Stimulated activated CD4-positive, alpha-beta T cell treated with anti-CD3 and anti-CD28 coated beads, Interleukin-1b, Interleukin-23, amount 100 ng/mL, for 1 hour (primary cell): Measurements from ENCODE around the gene TRIM34.
"Not testable (repeated sequence)": the region's sequence is repeated elsewhere in the genome, so short reads cannot be mapped to it uniquely, and the experiment has no call there.

Source experiments
- DNase-seq, 2 donors: peaks; one replicate each; pipeline ENCODE4 v3.0.0-alpha.2; 2020; ENCODE audit warnings: low read depth in 2 of 2

The TRIM34 gene

GRCh38 chr11:5624489-5625279 lies at the start of gene TRIM34:
Gene TRIM34, plus strand, starts transcription at chr11:5625001. Its CDS starts 7,331 bp downstream, at chr11:5632332.
- DNase-seq = peak; percentile 28 to 32

GRCh38 chr11:5575152-5575551 lies 49.6 kb upstream of the TRIM34 start:
- no peak for DNase-seq

GRCh38 chr11:5577101-5577500 lies 47.7 kb upstream of the TRIM34 start:
- no peak for DNase-seq

GRCh38 chr11:5580577-5580976 lies 44.2 kb upstream of the TRIM34 start, which contains the start of gene OR52B6:
Gene OR52B6, plus strand, starts transcription at chr11:5580877. Its CDS starts 0 bp downstream, at chr11:5580877.
- no peak for DNase-seq

GRCh38 chr11:5581014-5581413 lies 43.8 kb upstream of the TRIM34 start:
- no peak for DNase-seq

GRCh38 chr11:5584458-5584857 lies 40.3 kb upstream of the TRIM34 start:
- not testable (repeated sequence) for DNase-seq

- not testable (repeated sequence) for DNase-seq
Measured at GRCh38 chr11:5589906-5590305, 34.9 kb upstream of the TRIM34 start.

- DNase-seq = no peak
Measured at GRCh38 chr11:5591613-5592012, 33.2 kb upstream of the TRIM34 start.

GRCh38 chr11:5592615-5593014 lies 32.2 kb upstream of the TRIM34 start:
- DNase-seq = no peak

- DNase-seq = no peak
Measured at GRCh38 chr11:5593146-5593545, 31.7 kb upstream of the TRIM34 start.

- no peak for DNase-seq
Measured at GRCh38 chr11:5596607-5597201, 28.1 kb upstream of the TRIM34 start, which contains the start of gene TRIM6. Gene TRIM6, plus strand, starts transcription at chr11:5596637. Its CDS starts 261 bp downstream, at chr11:5596898.

- no peak for DNase-seq
Measured at GRCh38 chr11:5597953-5598352, 26.8 kb upstream of the TRIM34 start.

GRCh38 chr11:5600374-5600851 lies 24.4 kb upstream of the TRIM34 start:
- no peak for DNase-seq

GRCh38 chr11:5602791-5603190 lies 22.0 kb upstream of the TRIM34 start:
- not testable (repeated sequence) for DNase-seq

GRCh38 chr11:5603326-5603725 lies 21.5 kb upstream of the TRIM34 start:
- DNase-seq = no peak

- DNase-seq = no peak
Measured at GRCh38 chr11:5604896-5605295, 19.9 kb upstream of the TRIM34 start.

- no peak for DNase-seq
Measured at GRCh38 chr11:5605849-5606248, 19.0 kb upstream of the TRIM34 start.

GRCh38 chr11:5608808-5609207 lies 16.0 kb upstream of the TRIM34 start:
- DNase-seq = no peak

- no peak for DNase-seq
Measured at GRCh38 chr11:5610446-5610845, 14.4 kb upstream of the TRIM34 start.

- no peak for DNase-seq
Measured at GRCh38 chr11:5611627-5612026, 13.2 kb upstream of the TRIM34 start.

- DNase-seq = no peak
Measured at GRCh38 chr11:5618807-5619206, 6.0 kb upstream of the TRIM34 start.

- no peak for DNase-seq
Measured at GRCh38 chr11:5620651-5621521, 3.9 kb upstream of the TRIM34 start.
